GM12864 (cell line): ENCODE measurements around the gene TFPI.

Experiments used
- DNase-seq: peaks from one replicate; pipeline ENCODE4 v3.0.0-alpha.2; 2011; ENCODE audit warnings: low read depth
- H3K4me3 ChIP-seq: 2 replicates; pipeline ENCODE4 v1.5.1; 2011; ENCODE audit warnings: mild to moderate bottlenecking, low read depth, low read length, control low read depth
- CTCF ChIP-seq: IDR thresholded peaks from 2 replicates; pipeline ENCODE4 v1.5.1; 2011; ENCODE audit warnings: low read depth, mild to moderate bottlenecking, moderate library complexity, low read length, control low read depth, inconsistent platforms; ENCODE audit errors: missing control alignments

The TFPI gene

DNA sequence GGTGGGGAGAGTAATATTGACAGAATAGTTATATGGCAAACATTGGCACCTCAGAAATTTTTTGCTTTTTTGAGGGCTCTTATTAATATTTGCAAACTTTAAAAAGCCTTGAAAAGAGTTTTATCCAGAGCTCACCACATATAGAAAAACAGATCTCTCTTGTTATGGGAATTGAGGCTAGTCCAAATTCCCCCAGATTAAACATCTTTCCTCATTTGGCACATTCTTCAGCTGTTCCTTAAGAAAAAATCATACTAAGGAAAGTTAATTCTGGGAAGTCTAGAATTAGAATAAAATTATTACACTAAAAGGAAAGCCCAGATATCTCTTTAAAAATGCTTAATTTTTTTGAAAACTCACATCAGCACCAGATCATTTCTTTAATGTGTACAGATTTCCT, 5.6 kb downstream of the TFPI start:
- H3K4me3 ChIP-seq, result no peak overlapping the region
- no peak for TF ChIP-seq CTCF
- DNase-seq, result no peak

DNA sequence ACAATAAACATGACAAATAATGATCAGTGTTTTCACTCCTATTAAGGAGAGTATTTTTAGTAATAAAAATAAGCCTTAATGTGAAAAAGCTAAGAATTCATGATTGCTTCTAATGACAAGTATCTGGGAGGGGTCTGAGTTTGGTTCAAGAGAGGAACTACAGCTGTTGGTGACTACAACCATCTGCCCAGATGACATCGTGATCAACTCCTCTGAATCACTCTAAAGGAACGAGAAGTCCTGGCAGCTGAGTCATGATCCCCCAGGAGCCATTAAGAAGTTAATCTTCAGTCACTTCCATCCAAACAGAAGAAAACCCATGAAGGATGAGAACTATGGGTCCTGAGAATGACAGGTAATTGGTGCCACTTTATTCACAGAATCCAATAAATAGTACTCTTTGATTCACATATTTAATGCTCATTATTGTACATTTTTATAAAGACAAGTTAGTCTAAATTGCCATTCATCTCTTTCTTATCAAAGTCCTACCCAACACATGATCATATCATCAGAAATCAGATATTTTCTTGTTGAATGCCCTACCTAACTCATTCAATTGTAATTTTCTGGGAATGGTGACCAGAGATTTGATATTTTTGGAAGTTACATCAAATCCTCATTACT, 6.8 kb downstream of the TFPI start:
- DNase-seq, result no peak
- no peak overlapping the region for H3K4me3 ChIP-seq
- no peak for TF ChIP-seq CTCF

DNA sequence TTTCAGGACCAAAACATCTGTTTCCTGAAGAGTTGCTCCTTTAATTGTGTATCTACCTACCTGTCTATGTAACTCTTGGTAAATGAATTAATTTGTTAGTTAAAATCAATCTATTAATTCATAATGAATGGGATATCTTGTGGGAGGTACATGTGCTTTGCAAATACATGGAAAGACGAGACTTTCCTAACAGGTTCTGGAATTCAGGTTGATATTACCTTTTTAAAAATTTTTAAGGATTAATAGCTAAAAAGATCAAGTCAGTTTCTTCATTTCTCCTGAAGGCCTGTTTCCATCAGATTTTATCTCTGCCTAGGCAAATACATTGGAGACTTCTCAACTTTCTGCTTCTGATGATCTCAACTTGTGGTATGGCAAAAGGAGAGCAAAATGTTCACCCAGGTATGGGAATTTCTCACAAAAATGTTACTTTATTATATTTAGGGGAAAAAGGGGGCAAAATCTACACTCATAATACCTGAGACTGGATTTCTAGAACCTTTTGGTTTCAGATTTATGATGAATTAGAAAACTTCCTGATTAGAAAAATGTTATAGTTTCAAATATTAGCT, 7.4 kb downstream of the TFPI start:
- no peak for TF ChIP-seq CTCF
- DNase-seq, result no peak
- H3K4me3 ChIP-seq, result no peak overlapping the region

- no peak for TF ChIP-seq CTCF
- no peak for DNase-seq
These were observed 8.9 kb downstream of the TFPI start for GRCh38 chr2:187545238-187545751.

DNA sequence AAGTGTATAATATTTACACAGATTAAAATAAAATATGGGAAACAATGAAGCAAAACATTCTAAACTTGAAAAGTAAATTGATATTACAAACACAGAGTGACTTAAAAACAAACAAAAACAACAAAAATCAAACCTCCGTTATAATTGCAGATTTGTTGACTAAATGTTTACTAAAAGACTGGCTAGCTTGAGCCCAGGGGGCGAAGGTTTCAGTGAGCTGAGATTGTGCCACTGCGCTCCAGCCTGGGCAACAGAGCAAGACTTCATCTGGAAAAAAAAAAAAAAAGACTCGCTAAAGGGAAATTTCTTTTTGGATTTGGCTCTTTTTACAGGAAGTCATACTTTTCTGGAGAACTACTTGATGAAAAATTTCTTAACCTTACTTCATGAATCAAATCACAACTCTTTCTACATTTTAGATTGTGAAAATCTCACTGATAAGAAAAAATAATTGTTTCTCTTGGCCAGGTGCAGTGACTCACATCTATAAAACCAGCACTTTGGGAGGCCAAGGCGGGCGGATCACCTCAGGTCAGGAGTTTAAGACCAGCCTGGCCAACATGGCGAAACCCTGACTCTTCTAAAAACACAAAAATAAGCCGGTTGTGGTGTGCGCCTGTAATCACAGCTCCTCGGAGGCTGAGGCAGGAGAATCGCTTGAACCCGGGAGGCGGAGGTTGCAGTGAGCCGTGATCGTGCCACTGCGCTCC, 9.7 kb downstream of the TFPI start:
- H3K4me3 ChIP-seq, result no peak overlapping the region
- no peak for TF ChIP-seq CTCF
- DNase-seq, result no peak

More at GRCh38 chr2:187545238-187545751, 8.9 kb downstream of the TFPI start:
- H3K4me3 ChIP-seq, result no peak overlapping the region

- no peak for DNase-seq
- no peak overlapping the region for H3K4me3 ChIP-seq
- TF ChIP-seq CTCF, result no peak
These were observed 10.7 kb downstream of the TFPI start for GRCh38 chr2:187543488-187543887.
